ENCODE results near the gene AQP12A. TPM values are rescaled to one million over a fixed set of nuclear protein-coding genes. Genes with fewer than 3 reads are reported as not detected.

Gene AQP12A
- total and polyA plus RNA-seq, 9 of the 15 experiments (the other 6 are each of a cell fraction or from before 2014, with no cell fraction given), result not detected

DNA sequence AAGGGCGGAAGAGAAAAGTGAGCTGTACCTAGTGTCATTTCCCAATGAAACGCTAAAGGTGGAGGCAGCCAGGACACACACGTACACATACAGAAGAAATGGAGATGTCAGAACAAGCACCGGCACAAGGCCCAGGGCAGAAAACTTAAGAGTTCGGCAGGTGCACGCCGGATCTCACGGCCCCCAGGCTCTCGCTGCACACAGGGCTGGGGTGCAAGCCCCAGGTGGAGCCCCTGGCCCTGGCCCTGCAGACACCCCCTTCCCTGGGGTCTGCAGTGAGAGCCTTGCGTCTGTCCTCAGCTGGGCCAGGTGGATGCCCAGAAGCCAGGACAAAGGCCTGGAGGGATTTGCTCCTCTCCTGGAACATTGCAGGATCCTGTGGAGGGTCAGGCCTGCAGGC lies 36.7 kb downstream of the AQP12A start:
- peaks cover 0 to under 1% of the 10 kb centered on the region in 2 experiments; a peak in 1 of 5 replicates for H3K4me1 ChIP-seq (replicated peaks in 1 of 2; ENCODE audit: control insufficient read depth in 2 of 2, insufficient read depth in 2 of 2, low read length in 2 of 2)
- intact Hi-C loops (cut with micrococcal nuclease), result no loop called here
- ChIA-PET CTCF (ENCODE audit: low intra/inter-chr PET ratio) (no interaction called here), POLR2A (no interaction called here)
- H3K9me1 ChIP-seq (ENCODE audit: control insufficient read depth, insufficient read depth, low read length), result no peaks in the 10 kb centered on the region
- no peaks in the 10 kb centered on the region for H3K36me3 ChIP-seq (ENCODE audit: control insufficient read depth, insufficient read depth, low read length)
- H2AFZ ChIP-seq (ENCODE audit: low read depth, low read length), result no peak overlapping the region
- BruUV-seq (replicated peaks), result no TSS peak
- H3K9me3 ChIP-seq (replicated peaks; ENCODE audit: control insufficient read depth, insufficient read depth, low read depth, low read length), result no peaks in the 10 kb centered on the region
- no peak overlapping the region for H3K27ac ChIP-seq (ENCODE audit: extremely low read depth, low read depth, low read length)
- H3K27me3 ChIP-seq (ENCODE audit: control insufficient read depth in 2 of 2, insufficient read depth in 2 of 2, low read length in 2 of 2), result peaks cover 0 to 45% of the 10 kb centered on the region in 2 experiments; a peak in 3 of 5 replicates
- DNase-seq (ENCODE audit: extremely low read depth in 1 of 4, low spot score in 3 of 4) (no peak), FAIRE-seq (no peak), ATAC-seq (no peak)
- H3K9ac ChIP-seq (ENCODE audit: insufficient read depth in 1 of 2, low read depth in 2 of 2, low read length in 2 of 2), result no peak overlapping the region
- no peak for TF ChIP-seq RFX1 (IDR thresholded peaks at IDR 0.05)
- TF ChIP-seq HDAC8 (tag; IDR thresholded peaks at IDR 0.05), result no peak
- no peak for TF ChIP-seq CHD1 (IDR thresholded peaks at IDR 0.05; ENCODE audit: low read length)
- TF ChIP-seq MTF1 (CRISPR knock-in tag; IDR thresholded peaks at IDR 0.05; ENCODE audit: borderline replicate concordance), result no peak
- TF ChIP-seq EGR1 (conservative IDR thresholded peaks at IDR 0.05), result no peak
- no peak for TF ChIP-seq ZNF766 (CRISPR knock-in tag; conservative IDR thresholded peaks at IDR 0.05)
- no peak for TF ChIP-seq PRPF4 (IDR thresholded peaks at IDR 0.05; ENCODE audit: insufficient read depth, low read depth, low read length, poor library complexity, severe bottlenecking)
- TF ChIP-seq HNRNPK (IDR thresholded peaks at IDR 0.05; ENCODE audit: low read depth, low read length, poor library complexity, severe bottlenecking), result no peak
- TF ChIP-seq MCM7 (IDR thresholded peaks at IDR 0.05), result no peak
- TF ChIP-seq RBM22 (IDR thresholded peaks at IDR 0.05; ENCODE audit: low read depth, low read length, poor library complexity, severe bottlenecking), result no peak
- no peak for TF ChIP-seq ZKSCAN3 (CRISPR knock-in tag; IDR thresholded peaks at IDR 0.05)
- no peak for TF ChIP-seq TCF7 (IDR thresholded peaks at IDR 0.05; ENCODE audit: borderline replicate concordance)
- no peak for TF ChIP-seq ZNF644 (tag; IDR thresholded peaks at IDR 0.05; ENCODE audit: low read depth)
- no peak for TF ChIP-seq SNAPC5 (CRISPR knock-in tag; IDR thresholded peaks at IDR 0.05)
- TF ChIP-seq MITF (IDR thresholded peaks at IDR 0.05), result no peak
- no peak for TF ChIP-seq ETV6 (IDR thresholded peaks at IDR 0.05; ENCODE audit: borderline replicate concordance in 1 of 2, low read depth in 2 of 2, low read length in 1 of 2)
- no peak for TF ChIP-seq ETV6 (CRISPR knock-in tag; IDR thresholded peaks at IDR 0.05; ENCODE audit: borderline replicate concordance)
- TF ChIP-seq, protein P1, sequence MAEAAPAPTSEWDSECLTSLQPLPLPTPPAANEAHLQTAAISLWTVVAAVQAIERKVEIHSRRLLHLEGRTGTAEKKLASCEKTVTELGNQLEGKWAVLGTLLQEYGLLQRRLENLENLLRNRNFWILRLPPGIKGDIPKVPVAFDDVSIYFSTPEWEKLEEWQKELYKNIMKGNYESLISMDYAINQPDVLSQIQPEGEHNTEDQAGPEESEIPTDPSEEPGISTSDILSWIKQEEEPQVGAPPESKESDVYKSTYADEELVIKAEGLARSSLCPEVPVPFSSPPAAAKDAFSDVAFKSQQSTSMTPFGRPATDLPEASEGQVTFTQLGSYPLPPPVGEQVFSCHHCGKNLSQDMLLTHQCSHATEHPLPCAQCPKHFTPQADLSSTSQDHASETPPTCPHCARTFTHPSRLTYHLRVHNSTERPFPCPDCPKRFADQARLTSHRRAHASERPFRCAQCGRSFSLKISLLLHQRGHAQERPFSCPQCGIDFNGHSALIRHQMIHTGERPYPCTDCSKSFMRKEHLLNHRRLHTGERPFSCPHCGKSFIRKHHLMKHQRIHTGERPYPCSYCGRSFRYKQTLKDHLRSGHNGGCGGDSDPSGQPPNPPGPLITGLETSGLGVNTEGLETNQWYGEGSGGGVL (CRISPR knock-in tag; IDR thresholded peaks at IDR 0.05), result no peak
- TF ChIP-seq SREBF1 (IDR thresholded peaks at IDR 0.05; ENCODE audit: borderline replicate concordance, low read depth, low read length), result no peak
- no peak for TF ChIP-seq CHCHD3 (CRISPR knock-in tag; IDR thresholded peaks at IDR 0.05)
- no peak for TF ChIP-seq ZNF121 (CRISPR knock-in tag; conservative IDR thresholded peaks at IDR 0.05)
- H3K4me2 ChIP-seq (ENCODE audit: insufficient read depth, low read length), result no peak overlapping the region
- H3K79me2 ChIP-seq (ENCODE audit: control insufficient read depth, insufficient read depth, low read length), result no peaks in the 10 kb centered on the region
- in situ Hi-C loops (cut with MboI), result no loop called here
- no peaks in the 10 kb centered on the region for H4K20me1 ChIP-seq (replicated peaks; ENCODE audit: control insufficient read depth, insufficient read depth, low read length)
- WGBS (ENCODE audit: insufficient coverage, low coverage, missing lambda C conversion rate), result 0% methylated on average over 7 of the region's 10 CpGs
- no peak overlapping the region for H3K4me3 ChIP-seq
